CD4-positive, alpha-beta T cell treated with Interleukin-10 for 1 hour (primary cell): Measurements from ENCODE around the gene TBC1D17.
"Not testable (repeated sequence)": the region's sequence is repeated elsewhere in the genome, so short reads cannot be mapped to it uniquely, and the experiment has no call there.

Experiments used
- DNase-seq: peaks from one replicate; pipeline ENCODE4 v3.0.0-alpha.2; 2020

TBC1D17 gene

DNA sequence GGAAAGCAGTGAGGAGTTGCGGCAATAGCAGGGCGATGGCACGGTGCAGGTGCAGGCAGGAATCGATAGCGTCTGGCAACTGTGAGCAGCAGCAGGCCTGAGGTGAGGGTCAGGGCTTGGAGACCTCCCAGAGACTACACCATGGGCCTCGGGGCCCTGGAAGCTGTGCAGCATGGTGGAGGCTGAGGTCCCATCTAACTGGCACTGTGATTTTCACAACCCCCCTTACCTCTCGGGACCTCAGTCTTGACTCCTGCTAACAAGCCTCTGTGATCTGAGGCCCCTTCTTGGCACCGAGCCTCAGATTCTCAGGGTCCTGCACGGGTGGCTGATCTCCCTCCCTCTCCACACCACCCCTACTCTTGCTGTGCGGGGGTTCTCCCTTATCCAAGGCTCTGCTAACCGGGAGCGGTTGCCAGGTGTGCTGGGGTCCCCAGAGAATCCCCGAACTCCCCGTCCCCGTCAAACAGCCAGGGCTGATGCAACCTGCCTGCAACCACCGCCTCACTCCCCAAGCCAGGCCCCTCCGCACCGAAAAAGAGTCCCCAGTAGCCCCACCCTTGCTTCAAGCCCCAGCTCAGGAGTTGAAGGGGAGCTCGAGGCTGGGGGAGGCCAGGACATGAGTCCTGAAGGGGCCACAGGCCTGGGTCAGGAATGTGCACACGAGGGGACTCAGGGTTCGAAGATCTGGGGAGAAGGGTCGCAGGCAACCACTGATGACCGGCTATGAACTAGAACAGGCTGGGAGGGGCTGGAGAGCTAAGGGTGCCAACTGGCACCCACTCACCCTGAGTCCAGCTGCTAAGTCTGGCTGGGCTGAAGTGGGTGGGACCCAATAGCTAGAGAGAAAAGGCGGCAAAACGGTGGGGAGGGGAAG, 46.7 kb downstream of the TBC1D17 start:
- DNase-seq, result no peak

DNA sequence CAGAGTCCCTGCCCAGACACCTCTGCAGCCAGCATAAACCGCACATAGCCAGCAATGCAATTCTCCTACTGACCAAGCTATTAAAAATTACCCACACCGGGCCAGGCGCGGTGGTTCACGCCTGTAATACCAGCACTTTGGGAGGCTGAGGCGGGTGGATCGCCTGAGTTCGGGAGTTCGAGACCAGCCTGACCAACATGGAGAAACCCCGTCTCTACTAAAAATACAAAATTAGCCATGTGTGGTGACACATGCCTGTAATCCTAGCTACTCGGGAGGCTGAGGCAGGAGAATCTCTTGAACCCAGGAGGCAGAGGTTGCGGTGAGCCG, 47.3 kb downstream of the TBC1D17 start:
- DNase-seq, result not testable (repeated sequence)

DNA sequence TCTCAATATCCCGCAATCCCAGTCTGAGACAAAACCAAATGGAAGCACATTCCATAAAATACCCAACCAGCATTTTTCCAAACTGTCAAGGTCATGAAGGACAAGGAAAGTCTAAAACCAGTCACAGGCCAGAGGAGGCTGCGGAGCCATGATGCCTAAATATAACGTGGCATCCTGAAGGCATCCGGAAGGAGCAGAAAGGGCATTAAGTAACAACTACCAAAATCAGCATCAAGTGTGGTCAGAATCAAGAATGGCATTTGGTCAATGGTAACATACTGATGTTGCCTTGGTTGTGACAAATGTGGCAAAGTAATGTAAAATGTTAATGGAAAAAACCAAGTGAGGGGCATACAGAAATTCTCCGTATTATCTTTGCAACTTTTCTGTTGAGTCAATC, 48.0 kb downstream of the TBC1D17 start:
- no peak for DNase-seq

DNA sequence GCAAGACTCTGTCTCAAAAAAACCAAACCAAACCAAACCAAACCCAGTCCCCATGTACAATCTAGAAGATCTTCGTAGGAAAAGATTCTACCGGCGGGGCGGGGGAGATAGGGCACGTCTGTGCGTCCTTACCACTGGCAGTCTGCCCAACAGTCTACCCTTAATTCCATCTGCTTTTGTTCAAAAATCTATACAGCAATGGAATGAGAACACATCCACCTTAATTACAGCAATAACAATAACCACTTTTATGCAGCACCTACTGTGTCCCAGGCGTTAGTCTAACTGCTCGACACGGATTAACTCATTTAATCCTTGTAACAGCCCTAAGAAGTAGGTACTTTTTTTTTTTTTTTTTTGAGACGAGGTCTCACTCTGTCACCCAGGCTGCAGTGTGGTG, 49.0 kb downstream of the TBC1D17 start:
- no peak for DNase-seq

DNA sequence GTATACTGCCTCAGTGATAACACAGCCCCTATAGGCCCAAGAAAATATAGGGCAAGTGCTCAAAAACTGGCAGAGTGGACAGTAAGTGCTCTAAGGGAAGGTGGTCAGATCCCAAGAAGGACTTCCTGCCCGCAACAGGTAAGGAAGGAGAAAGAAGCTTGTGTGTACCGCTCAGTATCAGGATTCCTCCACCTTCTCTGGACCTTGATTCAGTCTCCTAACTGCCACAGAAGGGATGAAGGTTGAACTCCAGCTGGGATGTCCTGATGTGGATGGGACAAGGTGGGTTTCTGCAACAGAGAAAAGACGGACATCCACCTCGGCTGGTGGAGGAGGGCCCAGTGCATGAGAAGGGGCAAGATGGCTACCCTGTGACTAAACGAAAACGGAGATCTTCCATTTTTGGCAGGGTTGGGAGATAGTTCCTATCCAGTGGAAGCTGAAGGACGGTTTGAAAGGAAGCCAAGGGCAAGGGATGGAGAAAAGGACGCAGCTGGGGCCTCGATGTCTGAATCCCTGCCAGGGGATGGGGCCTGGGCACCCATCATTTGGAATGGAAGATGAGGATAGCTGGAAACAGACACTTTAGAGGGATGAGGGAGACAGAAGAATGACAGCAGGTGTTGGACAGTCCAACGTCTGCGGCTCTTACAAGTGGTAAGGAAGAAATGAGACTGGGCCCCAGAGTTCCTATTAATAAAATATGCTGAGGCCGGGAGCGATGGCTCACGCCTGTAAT, 50.2 kb downstream of the TBC1D17 start:
- DNase-seq, result no peak

DNA sequence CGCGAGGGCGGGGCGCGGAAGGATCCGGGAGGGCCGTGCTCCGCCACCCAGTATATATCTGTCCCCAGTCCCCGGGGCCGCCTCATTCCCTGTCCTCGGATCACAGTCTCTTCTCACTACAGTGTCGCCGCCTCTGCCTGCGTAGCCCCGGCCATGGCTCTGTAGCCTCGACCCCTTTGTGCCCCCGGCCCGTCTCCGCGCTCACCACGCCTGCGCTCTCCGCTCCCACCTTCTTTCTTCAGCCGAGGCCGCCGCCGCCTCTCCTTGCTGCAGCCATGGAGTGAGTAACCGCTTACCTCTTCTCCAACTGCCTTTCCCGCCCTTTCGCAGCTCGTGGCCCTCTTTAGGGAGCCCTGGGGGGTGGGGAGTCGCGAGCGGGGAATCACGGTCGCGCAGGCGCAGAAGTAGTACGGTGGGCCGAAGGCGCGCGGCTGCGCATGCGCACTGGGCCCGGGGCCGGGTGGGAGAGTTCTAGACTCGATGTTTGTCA, 51.7 kb downstream of the TBC1D17 start, which contains the start of the genes ATF5 and NUP62:
Gene ATF5 (plus strand): TSS at position 85 of the 490 bp plus-strand sequence. CDS start 1,646 bp downstream, outside the sequence.
Gene NUP62 (minus strand): TSS at position 384 of the 490 bp plus-strand sequence. CDS start 19,697 bp downstream, outside the sequence.
- peak; percentile 91 for DNase-seq

DNA sequence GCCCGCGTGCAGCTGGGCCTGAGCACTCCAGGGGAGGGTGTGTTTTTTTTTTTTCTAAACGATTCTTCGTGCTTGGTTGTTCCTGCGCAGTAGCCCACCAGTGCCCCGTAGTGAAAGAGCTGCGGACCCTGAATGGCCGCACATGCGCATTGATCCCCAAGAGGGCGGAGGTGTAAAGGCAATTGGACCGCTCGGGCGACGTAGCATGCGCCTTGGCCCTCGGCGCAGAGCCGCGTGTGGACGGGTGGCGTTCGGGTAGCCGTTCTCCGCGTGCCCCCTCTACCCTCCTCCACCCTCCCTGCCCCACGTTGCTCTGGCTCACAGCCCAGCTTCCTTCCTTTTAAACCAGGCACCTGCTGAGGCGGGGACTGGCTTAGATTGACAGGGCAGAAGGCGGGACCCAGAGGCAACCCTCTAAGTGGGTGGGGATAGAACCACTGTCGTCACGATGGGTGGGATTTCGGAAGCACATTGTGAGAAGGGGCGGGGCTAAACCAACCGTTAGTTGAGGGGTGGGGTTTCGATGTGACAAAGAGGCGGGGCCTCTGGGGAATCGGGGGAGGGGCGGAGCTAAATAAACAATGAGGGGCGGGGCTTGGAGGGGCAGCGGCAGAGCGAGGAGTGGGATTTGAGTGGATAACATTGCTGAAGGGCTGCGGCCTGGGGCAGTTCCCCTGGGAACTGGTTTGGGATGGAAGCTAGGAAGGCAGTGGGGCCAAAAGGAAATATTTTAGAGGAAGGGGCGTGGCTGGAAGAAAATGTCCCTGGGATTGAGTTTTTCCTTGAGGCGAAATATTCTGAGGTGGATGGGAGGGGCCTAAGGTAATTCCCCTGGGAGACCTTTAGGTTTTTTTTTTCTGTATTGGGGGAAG, 52.3 kb downstream of the TBC1D17 start:
- peak; percentile 97 for DNase-seq

DNA sequence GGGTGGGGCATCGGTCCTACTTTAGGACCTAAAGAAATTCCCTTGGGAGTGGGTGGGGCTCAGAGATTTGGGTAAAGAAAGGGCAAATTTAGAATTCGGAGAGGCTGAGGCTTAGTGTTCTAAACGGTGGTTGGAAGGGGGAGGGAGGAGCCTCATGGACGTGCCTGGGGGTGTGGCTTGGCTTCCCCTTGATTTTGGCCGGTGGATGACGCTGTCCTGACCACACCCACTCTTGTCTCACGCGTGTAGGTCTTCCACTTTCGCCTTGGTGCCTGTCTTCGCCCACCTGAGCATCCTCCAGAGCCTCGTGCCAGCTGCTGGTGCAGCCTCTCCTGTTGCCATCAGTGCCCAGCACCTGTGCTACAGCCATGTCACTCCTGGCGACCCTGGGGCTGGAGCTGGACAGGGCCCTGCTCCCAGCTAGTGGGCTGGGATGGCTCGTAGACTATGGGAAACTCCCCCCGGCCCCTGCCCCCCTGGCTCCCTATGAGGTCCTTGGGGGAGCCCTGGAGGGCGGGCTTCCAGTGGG, 53.0 kb downstream of the TBC1D17 start:
- peak; percentile 26 for DNase-seq

DNA sequence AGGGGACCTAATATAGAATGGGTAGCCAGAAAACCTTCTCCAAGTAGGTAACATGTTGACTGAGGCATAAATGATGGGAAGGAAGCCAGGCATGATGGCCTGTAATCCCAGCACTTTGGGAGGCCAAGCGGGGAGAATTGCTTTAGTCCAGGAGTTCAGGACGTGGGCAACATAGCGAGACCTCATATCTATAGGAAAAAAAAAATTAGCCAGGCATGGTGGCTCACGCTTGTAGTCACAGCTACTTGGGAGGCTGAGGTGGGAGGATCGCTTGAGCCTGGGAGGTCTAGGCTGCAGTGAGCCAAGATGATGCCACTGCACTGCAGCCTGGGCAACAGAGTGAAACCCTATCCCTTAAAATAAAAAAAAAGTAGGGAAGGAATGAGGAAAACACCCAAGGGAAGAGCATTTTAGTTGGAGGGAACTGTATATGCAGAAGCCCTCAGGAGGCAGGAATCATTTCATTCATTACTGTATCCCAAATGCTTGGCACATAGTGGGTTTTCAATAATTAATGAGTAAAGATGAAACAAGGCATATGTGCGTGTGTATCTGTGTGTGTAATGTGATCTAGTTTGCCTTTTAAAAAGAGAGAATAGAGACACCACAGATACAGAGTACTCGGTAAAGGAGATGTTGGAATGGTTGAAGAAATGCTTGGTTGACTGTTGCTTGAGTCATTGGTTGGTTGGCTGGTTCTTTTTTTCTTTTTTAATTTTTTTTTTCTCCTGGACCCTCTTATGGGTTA, 54.0 kb downstream of the TBC1D17 start:
- no peak for DNase-seq

DNA sequence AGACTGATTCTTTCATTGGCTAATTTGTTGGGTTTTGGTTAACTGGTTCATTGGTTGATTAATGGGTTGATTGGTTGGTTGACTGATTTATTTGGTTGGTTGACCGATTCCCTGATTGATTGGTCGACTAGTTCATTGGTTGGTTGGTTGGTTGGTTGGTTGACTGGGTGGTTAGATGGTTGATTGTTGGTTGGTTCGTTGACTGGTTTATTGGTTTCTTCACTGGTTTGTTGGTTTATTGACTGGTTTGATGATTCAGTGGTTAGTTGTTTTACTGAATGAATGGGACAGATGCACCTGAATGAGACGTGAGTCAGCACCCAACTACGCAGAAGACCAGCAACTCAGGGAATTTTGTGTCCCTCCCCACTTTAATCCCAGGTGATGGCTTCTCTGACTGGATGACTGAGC, 54.5 kb downstream of the TBC1D17 start:
- DNase-seq, result no peak

DNA sequence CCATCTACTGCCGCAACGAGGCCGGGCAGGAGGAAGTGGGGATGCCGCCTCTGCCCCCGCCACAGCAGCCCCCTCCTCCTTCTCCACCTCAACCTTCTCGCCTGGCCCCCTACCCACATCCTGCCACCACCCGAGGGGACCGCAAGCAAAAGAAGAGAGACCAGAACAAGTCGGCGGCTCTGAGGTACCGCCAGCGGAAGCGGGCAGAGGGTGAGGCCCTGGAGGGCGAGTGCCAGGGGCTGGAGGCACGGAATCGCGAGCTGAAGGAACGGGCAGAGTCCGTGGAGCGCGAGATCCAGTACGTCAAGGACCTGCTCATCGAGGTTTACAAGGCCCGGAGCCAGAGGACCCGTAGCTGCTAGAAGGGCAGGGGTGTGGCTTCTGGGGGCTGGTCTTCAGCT, 55.2 kb downstream of the TBC1D17 start:
- peak; percentile 61 for DNase-seq

DNA sequence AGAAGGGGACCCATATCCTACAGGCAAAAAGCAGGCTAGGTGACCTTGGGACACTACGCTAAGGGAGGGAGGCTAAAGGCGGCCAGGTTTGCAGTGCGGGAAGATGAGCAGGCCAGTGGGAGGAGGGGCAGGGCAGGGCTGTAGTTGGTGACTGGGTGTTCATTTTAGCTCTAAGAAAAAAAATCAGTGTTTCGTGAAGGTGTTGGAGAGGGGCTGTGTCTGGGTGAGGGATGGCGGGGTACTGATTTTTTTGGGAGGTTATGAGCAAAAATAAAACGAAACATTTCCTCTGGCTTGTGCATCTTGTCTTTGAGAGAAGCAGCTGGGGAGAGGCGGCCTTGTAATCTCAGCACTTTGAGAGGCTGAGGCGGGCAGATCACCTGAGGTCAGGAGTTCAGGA, 56.1 kb downstream of the TBC1D17 start:
- DNase-seq, result no peak

DNA sequence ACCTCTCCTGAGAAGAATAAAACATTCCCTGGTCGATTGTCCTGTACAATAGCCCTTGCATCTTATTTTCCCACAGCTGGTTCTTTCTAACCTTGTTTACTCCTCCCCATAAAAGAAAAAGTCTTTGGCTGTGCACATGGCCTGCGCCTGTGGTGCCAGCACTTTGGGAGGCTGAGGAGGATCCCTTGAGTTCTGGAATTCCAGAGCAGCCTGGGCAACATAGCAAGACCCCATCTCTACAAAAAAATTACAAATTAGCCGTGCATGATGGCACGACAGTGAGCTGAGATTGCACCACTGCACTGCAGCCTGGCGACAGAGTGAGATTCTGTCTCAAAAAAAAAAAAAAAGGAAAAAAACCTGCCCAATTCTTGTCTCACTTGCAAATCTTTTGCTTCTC, 59.0 kb downstream of the TBC1D17 start:
- DNase-seq, result no peak

DNA sequence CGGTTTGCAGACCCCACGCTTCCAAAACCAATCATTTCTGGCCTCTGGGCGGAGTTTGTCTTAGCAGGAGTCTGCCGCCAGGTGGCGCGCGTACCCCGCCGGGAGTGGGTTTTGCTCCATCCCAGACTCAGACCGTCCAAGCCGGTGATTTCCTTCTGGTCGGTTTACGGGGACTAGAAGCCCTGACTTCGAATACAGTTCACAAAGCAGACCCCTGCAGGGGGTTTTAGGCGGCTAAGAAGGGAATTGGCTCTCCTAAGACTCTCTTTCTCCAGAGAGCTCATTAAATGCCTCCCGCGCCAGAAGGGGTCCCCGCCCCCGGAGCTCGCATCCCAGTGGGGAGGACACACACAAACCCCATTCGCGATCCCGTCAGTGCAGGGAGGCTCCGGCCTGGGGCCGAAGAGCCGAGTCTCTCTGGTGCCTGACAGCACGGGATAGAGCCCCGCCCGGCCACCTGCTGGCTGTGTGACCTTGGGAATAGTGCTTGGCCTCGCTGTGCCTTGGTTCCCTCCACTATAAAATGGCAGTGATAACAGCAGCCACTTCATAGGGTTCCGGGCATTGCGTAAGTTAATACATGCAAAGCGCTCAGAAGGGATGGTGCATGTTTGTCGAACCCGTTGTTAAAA, 60.4 kb downstream of the TBC1D17 start:
- DNase-seq, result peak; percentile 78
